Measurements from ENCODE around the gene LRRK1. TPM values are rescaled to one million over a fixed set of nuclear protein-coding genes. Genes with fewer than 3 reads are reported as not detected.

The LRRK1 gene
- total RNA-seq, 6 experiments from 2014 or later, result 0.93 to 3.6 (median 2.5) TPM

- no peak overlapping the region for H3K27ac ChIP-seq
- 77% methylated on average over 6 of the region's 9 CpGs for WGBS (ENCODE audit: insufficient coverage, low coverage, low lambda C conversion rate, missing lambda C conversion rate)
- no peak for ATAC-seq
These were observed 144.1 kb downstream of the LRRK1 start for GRCh38 chr15:101063212-101063611.

GRCh38 chr15:101063891-101064794 lies 145.0 kb downstream of the LRRK1 start:
- ATAC-seq, result no peak
- intact Hi-C loops (cut with DNase I), result no loop called here
- 71% methylated on average over 7 of the region's 30 CpGs for WGBS (ENCODE audit: insufficient coverage, low coverage, low lambda C conversion rate, missing lambda C conversion rate)
- DNase-seq, result peak in 2 of 3 donors; percentile 46 to 54
- Histone ChIP-seq H3K27me3 (no peaks in the 10 kb centered on the region), H3K9me3 (no peaks in the 10 kb centered on the region), H3K4me3 (no peak overlapping the region), H3K36me3 (no peaks in the 10 kb centered on the region), H3K4me1 (no peaks in the 10 kb centered on the region), H3K27ac (no peak overlapping the region)
- TF ChIP-seq POLR2A (IDR thresholded peaks at IDR 0.05) (no peak), CTCF (IDR thresholded peaks at IDR 0.05) (no peak)

More at GRCh38 chr15:101063212-101063611, 144.1 kb downstream of the LRRK1 start:
- TF ChIP-seq POLR2A (IDR thresholded peaks at IDR 0.05) (no peak), CTCF (IDR thresholded peaks at IDR 0.05) (no peak)
- Histone ChIP-seq H3K4me1 (no peaks in the 10 kb centered on the region), H3K27me3 (no peaks in the 10 kb centered on the region), H3K4me3 (no peak overlapping the region), H3K9me3 (no peaks in the 10 kb centered on the region), H3K36me3 (no peaks in the 10 kb centered on the region)
- intact Hi-C loops (cut with DNase I), result no loop called here
- DNase-seq, result peak in 1 of 3 donors; percentile 27

- DNase-seq, result peak in 2 of 3 donors; percentile 27 to 35
- TF ChIP-seq CTCF (IDR thresholded peaks at IDR 0.05), result no peak
- no peak for TF ChIP-seq POLR2A (IDR thresholded peaks at IDR 0.05)
- no peak overlapping the region for H3K4me3 ChIP-seq
- no CpG with 5 or more reads among the region's 19 CpGs for WGBS (ENCODE audit: insufficient coverage, low coverage, low lambda C conversion rate, missing lambda C conversion rate)
- intact Hi-C loops (cut with DNase I), result no loop called here
- no peak overlapping the region for H3K27ac ChIP-seq
- no peaks in the 10 kb centered on the region for H3K4me1 ChIP-seq
- H3K9me3 ChIP-seq, result no peaks in the 10 kb centered on the region
- H3K27me3 ChIP-seq, result no peaks in the 10 kb centered on the region
- H3K36me3 ChIP-seq, result no peaks in the 10 kb centered on the region
- ATAC-seq, result no peak
These were observed 145.8 kb downstream of the LRRK1 start for GRCh38 chr15:101064795-101065569.

GRCh38 chr15:101065570-101066221 lies 146.5 kb downstream of the LRRK1 start:
- H3K27ac ChIP-seq, result no peak overlapping the region
- H3K4me3 ChIP-seq, result no peak overlapping the region
- DNase-seq, result no peak
- no peak for TF ChIP-seq POLR2A (IDR thresholded peaks at IDR 0.05)
- TF ChIP-seq CTCF (IDR thresholded peaks at IDR 0.05), result no peak
- H3K27me3 ChIP-seq, result no peaks in the 10 kb centered on the region
- no peaks in the 10 kb centered on the region for H3K36me3 ChIP-seq
- peaks cover 0 to 5% (median 2%) of the 10 kb centered on the region in 4 donors for H3K4me1 ChIP-seq
- intact Hi-C loops (cut with DNase I), result no loop called here
- no peak for ATAC-seq
- WGBS (ENCODE audit: insufficient coverage, low coverage, low lambda C conversion rate, missing lambda C conversion rate), result no CpG with 5 or more reads among the region's 28 CpGs
- H3K9me3 ChIP-seq, result no peaks in the 10 kb centered on the region
